Activated CD4-positive, alpha-beta memory T cell treated with anti-CD3 and anti-CD28 coated beads, Interleukin-2, amount 10 ng/mL, durations not matched to agents 7 days and 5 days (primary cell): ENCODE measurements around the gene ABAT. TPM values are rescaled to one million over a fixed set of nuclear protein-coding genes. Genes with fewer than 3 reads are reported as not detected.
"Not testable (repeated sequence)": the region's sequence is repeated elsewhere in the genome, so short reads cannot be mapped to it uniquely, and the experiment has no call there.

ENCODE experiments used
- CTCF ChIA-PET: fragments of 350-600 bp; sonication (Branson Sonifier 250); formaldehyde crosslinking; loops from one replicate; lab custom pipeline; 2021; ENCODE audit warnings: antibody characterized with exemption, inconsistent platforms; lab: Charles Lee
- POLR2A ChIA-PET: fragments of 350-600 bp; sonication (Branson Sonifier 250); formaldehyde crosslinking; loops from one replicate; lab custom pipeline; 2021; ENCODE audit warnings: antibody characterized with exemption; lab: Charles Lee
- DNase-seq: peaks from one replicate; pipeline ENCODE4 v3.0.0-alpha.2; 2020
- H3K27ac Mint-ChIP-seq: one replicate; pipeline ENCODE4 v1.8.0; 2021; ENCODE audit warnings: mild to moderate bottlenecking, mixed read lengths
- H3K27me3 Mint-ChIP-seq: one replicate; pipeline ENCODE4 v1.8.0; 2021; ENCODE audit warnings: mixed read lengths
- H3K36me3 Mint-ChIP-seq: one replicate; pipeline ENCODE4 v1.8.0; 2021; ENCODE audit warnings: low read depth, mixed read lengths
- H3K4me1 Mint-ChIP-seq: one replicate; pipeline ENCODE4 v1.8.0; 2021; ENCODE audit warnings: mixed read lengths
- H3K4me3 Mint-ChIP-seq: one replicate; pipeline ENCODE4 v1.8.0; 2021; ENCODE audit warnings: mild to moderate bottlenecking, mixed read lengths
- H3K9me3 Mint-ChIP-seq: one replicate; pipeline ENCODE4 v1.8.0; 2021; ENCODE audit warnings: mixed read lengths
- total RNA-seq, 2 experiments: library from RNA; stranded (reverse); gene quantifications; one replicate each; pipeline ENCODE4 v1.2.3, GENCODE V29; 2021

ABAT gene
- total RNA-seq, 2 experiments from 2014 or later = 5.5 to 5.9 TPM

GRCh38 chr16:8642146-8642545 is 32.3 kb upstream of the ABAT start:
- H3K4me1 Mint-ChIP-seq = peaks cover 17% of the 10 kb centered on the region
- ChIA-PET CTCF (interaction anchor here (1.6 kb wide), 1 partner anchor 239 kb away, joined by 4 read pairs; no protein-coding TSS in a partner anchor), POLR2A (no interaction called here)
- H3K4me3 Mint-ChIP-seq = no peak overlapping the region
- DNase-seq = no peak
- H3K36me3 Mint-ChIP-seq = peaks cover 62% of the 10 kb centered on the region
- H3K27ac Mint-ChIP-seq = no peak overlapping the region
- no peaks in the 10 kb centered on the region for H3K9me3 Mint-ChIP-seq
- no peaks in the 10 kb centered on the region for H3K27me3 Mint-ChIP-seq

GRCh38 chr16:8644211-8645140 is 29.9 kb upstream of the ABAT start:
- DNase-seq = peak; percentile 27
- POLR2A ChIA-PET = interaction anchor here (1.3 kb wide), 2 partner anchors 16 to 224 kb away, joined by 4 to 5 read pairs; partner anchors contain the start of gene CARHSP1
- peak overlapping the region; percentile 75 for H3K27ac Mint-ChIP-seq
- peaks cover 58% of the 10 kb centered on the region for H3K36me3 Mint-ChIP-seq
- CTCF ChIA-PET = interaction anchor here (0.8 to 1.7 kb wide), 5 partner anchors 9 to 292 kb away, joined by 3 to 4 read pairs (median 4); no protein-coding TSS in a partner anchor
- H3K4me3 Mint-ChIP-seq = no peak overlapping the region
- no peaks in the 10 kb centered on the region for H3K27me3 Mint-ChIP-seq
- peaks cover 17% of the 10 kb centered on the region for H3K4me1 Mint-ChIP-seq
- no peaks in the 10 kb centered on the region for H3K9me3 Mint-ChIP-seq

GRCh38 chr16:8645141-8645521 is 29.3 kb upstream of the ABAT start:
- H3K9me3 Mint-ChIP-seq = no peaks in the 10 kb centered on the region
- H3K27ac Mint-ChIP-seq = peak overlapping the region; percentile 75
- no peak for DNase-seq
- CTCF ChIA-PET = interaction anchor here (1.0 to 1.7 kb wide), 4 partner anchors 9 to 291 kb away, joined by 3 to 4 read pairs (median 4); no protein-coding TSS in a partner anchor
- POLR2A ChIA-PET = interaction anchor here (1.3 kb wide), 1 partner anchor 17 kb away, joined by 4 read pairs; no protein-coding TSS in a partner anchor
- H3K27me3 Mint-ChIP-seq = no peaks in the 10 kb centered on the region
- no peak overlapping the region for H3K4me3 Mint-ChIP-seq
- peaks cover 17% of the 10 kb centered on the region for H3K4me1 Mint-ChIP-seq
- peaks cover 53% of the 10 kb centered on the region for H3K36me3 Mint-ChIP-seq

GRCh38 chr16:8645831-8646230 is 28.6 kb upstream of the ABAT start:
- H3K36me3 Mint-ChIP-seq = peaks cover 53% of the 10 kb centered on the region
- DNase-seq = no peak
- H3K9me3 Mint-ChIP-seq = no peaks in the 10 kb centered on the region
- ChIA-PET CTCF (interaction anchor here (1.7 kb wide), 1 partner anchor 9 kb away, joined by 4 read pairs; no protein-coding TSS in a partner anchor), POLR2A (interaction anchor here (1.3 kb wide), 1 partner anchor 17 kb away, joined by 4 read pairs; no protein-coding TSS in a partner anchor)
- no peak overlapping the region for H3K27ac Mint-ChIP-seq
- H3K4me1 Mint-ChIP-seq = peaks cover 17% of the 10 kb centered on the region
- no peak overlapping the region for H3K4me3 Mint-ChIP-seq
- no peaks in the 10 kb centered on the region for H3K27me3 Mint-ChIP-seq

GRCh38 chr16:8646326-8647053 is 27.9 kb upstream of the ABAT start:
- DNase-seq = no peak
- Mint-ChIP-seq H3K4me3 (no peak overlapping the region), H3K36me3 (peaks cover 53% of the 10 kb centered on the region), H3K9me3 (no peaks in the 10 kb centered on the region), H3K27ac (no peak overlapping the region), H3K27me3 (no peaks in the 10 kb centered on the region), H3K4me1 (peaks cover 17% of the 10 kb centered on the region)
- ChIA-PET CTCF (interaction anchor here (1.7 kb wide), 1 partner anchor 9 kb away, joined by 4 read pairs; no protein-coding TSS in a partner anchor), POLR2A (no interaction called here)

GRCh38 chr16:8647721-8648318 is 26.6 kb upstream of the ABAT start:
- peaks cover 17% of the 10 kb centered on the region for H3K4me1 Mint-ChIP-seq
- no peak for DNase-seq
- H3K4me3 Mint-ChIP-seq = no peak overlapping the region
- H3K9me3 Mint-ChIP-seq = no peaks in the 10 kb centered on the region
- CTCF ChIA-PET = no interaction called here
- peaks cover 44% of the 10 kb centered on the region for H3K36me3 Mint-ChIP-seq
- no peak overlapping the region for H3K27ac Mint-ChIP-seq
- H3K27me3 Mint-ChIP-seq = no peaks in the 10 kb centered on the region
- POLR2A ChIA-PET = no interaction called here

GRCh38 chr16:8648877-8649276 is 25.5 kb upstream of the ABAT start:
- no peak for DNase-seq
- ChIA-PET CTCF (no interaction called here), POLR2A (no interaction called here)
- Mint-ChIP-seq H3K27me3 (no peaks in the 10 kb centered on the region), H3K9me3 (no peaks in the 10 kb centered on the region), H3K27ac (no peak overlapping the region), H3K4me1 (peaks cover 17% of the 10 kb centered on the region), H3K4me3 (no peak overlapping the region), H3K36me3 (peaks cover 35% of the 10 kb centered on the region)

GRCh38 chr16:8649829-8650554 is 24.4 kb upstream of the ABAT start:
- CTCF ChIA-PET = no interaction called here
- H3K9me3 Mint-ChIP-seq = no peaks in the 10 kb centered on the region
- DNase-seq = no peak
- H3K27me3 Mint-ChIP-seq = no peaks in the 10 kb centered on the region
- no peak overlapping the region for H3K27ac Mint-ChIP-seq
- H3K36me3 Mint-ChIP-seq = peaks cover 24% of the 10 kb centered on the region
- H3K4me1 Mint-ChIP-seq = peaks cover 7% of the 10 kb centered on the region
- no peak overlapping the region for H3K4me3 Mint-ChIP-seq
- POLR2A ChIA-PET = no interaction called here

GRCh38 chr16:8651958-8652357 is 22.5 kb upstream of the ABAT start:
- H3K27me3 Mint-ChIP-seq, H3K4me1 Mint-ChIP-seq, H3K4me3 Mint-ChIP-seq, H3K9me3 Mint-ChIP-seq, POLR2A ChIA-PET, DNase-seq, H3K36me3 Mint-ChIP-seq, H3K27ac Mint-ChIP-seq: not testable (repeated sequence)
- CTCF ChIA-PET = interaction anchor here (0.6 to 0.7 kb wide), 2 partner anchors 37 to 61 kb away, joined by 4 to 7 read pairs; no protein-coding TSS in a partner anchor

- ChIA-PET CTCF (interaction anchor here (0.6 to 2.2 kb wide), 8 partner anchors 8 to 484 kb away, joined by 3 to 11 read pairs (median 4); no protein-coding TSS in a partner anchor), POLR2A (no interaction called here)
- Mint-ChIP-seq H3K9me3 (no peaks in the 10 kb centered on the region), H3K4me1 (peaks cover 5% of the 10 kb centered on the region), H3K4me3 (no peak overlapping the region), H3K27me3 (no peaks in the 10 kb centered on the region), H3K27ac (no peak overlapping the region), H3K36me3 (no peaks in the 10 kb centered on the region)
- DNase-seq = peak; percentile 50
Measured at GRCh38 chr16:8655184-8655717, 19.2 kb upstream of the ABAT start.

GRCh38 chr16:8656376-8656775 is 18.0 kb upstream of the ABAT start:
- H3K4me1 Mint-ChIP-seq = peaks cover 5% of the 10 kb centered on the region
- H3K27me3 Mint-ChIP-seq = no peaks in the 10 kb centered on the region
- POLR2A ChIA-PET = no interaction called here
- no peak overlapping the region for H3K27ac Mint-ChIP-seq
- no peak overlapping the region for H3K4me3 Mint-ChIP-seq
- H3K36me3 Mint-ChIP-seq = no peaks in the 10 kb centered on the region
- no peaks in the 10 kb centered on the region for H3K9me3 Mint-ChIP-seq
- CTCF ChIA-PET = interaction anchor here (1.3 to 2.2 kb wide), 3 partner anchors 10 to 224 kb away, joined by 3 to 7 read pairs (median 5); no protein-coding TSS in a partner anchor
- no peak for DNase-seq
